ENCODE measurements around the gene CFAP45.

Gene CFAP45

DNA sequence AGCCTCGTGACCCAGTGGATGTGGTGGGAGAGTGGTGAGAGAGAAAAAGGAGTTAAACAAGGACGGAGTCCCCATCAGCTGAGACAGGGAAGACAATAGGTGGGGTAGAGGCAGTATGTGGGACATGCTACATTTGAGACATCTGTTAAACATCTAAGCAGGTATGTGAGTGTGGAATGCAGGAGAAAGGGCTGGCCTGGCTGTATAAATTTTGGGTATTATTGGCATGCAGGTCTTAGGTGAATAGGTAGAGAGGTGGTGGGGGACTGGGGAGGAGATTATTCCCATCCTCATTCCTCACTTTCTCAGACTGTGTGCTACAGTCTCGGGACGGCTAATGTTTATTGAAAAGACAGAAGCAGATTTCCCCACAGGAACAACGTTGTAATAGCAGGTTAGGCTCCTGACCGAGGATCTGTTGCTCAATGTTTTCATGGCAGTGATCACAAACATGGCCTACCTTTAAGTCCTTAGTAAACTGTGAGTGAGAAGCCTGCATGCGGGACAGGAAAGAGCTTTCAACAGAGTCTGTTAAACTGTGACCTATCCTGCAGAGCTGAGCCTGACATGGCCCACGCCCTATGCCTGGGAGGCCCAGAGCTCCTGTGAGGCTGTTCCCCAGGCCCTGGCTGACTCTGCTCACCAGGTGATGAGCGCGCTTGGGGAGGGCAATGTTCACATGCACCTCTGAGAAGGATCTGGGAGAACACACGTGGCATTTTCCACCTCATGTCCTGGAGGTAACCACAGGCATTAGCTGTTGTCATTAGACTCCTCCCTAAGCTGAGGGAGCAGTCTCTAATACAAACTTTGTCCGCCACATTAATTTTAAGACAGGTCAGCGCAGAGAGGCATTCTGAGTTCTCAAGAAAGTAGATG is 54.0 kb downstream of the CFAP45 start:
- DNase-seq = no peak

DNA sequence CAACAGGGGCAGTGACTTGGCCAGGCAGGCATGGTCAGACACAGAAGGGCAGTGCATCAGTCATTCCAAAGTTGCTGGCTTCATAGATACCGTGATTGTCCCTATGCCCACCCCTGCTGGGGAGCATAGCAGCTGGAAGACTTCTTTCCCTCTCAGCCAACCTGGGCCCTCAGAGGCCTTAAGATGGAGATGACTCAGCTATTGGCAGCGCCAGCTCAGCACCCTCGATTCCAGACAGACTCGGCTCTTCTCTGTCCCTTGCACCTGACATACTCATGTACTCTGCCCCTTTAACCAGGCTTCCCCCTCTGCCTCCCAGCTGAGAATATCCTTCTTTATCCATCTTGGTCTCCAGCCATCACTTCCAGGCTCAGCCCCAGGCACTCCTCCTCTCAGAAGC is 56.5 kb downstream of the CFAP45 start:
- DNase-seq = no peak

DNA sequence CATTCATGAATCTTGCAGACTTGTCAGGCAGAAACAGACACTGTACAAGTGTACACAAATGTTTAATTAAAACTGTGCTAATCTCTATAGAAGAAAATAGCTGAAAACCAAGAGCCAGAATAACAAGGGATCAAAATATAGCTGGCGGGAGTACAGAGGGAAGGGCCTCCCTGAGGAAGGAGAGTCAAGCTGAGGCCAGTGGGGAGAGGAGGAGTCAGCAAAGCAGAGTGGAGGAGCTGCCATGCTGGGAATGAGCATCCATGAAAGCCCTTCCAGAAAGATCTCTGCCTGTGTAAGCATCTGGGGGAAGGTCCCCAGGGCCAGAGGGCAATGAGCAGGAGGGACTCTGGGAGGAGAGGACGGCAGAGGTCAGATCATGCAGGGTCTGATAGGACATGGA is 58.2 kb downstream of the CFAP45 start:
- no peak for DNase-seq

DNA sequence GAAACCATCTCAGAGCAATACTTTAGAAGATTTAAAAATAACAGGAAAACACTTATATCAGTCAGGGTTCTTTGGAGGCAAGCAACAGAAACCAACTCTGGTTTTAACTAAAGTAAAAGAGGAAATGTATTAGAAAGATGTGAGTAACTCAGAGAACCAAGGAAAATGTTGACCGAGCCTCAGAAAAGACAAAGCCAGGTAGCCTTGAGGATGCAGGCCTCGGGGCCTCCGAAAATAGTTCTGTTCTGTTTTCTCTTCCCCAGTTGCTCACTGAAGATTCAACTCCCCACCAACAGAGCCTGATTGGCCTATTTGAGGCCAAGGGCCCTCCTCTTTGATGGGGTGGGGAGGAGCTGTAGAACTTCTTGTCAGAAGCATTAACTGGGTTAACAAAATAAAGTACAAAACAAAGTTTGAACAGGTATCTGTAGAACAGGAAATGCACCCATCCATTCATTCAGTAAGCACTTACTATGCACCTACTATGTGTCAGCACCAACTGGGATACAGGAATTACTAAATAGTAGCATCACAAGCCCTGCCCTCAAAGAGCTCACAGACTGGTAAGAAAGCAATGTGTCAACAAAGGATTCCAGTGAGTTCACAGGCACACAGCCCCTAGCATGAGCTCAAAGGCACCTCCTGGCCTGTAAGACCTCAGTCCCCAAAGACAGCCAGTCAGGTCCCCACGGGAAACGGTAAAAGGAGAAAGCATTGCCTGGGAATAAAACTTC is 60.7 kb downstream of the CFAP45 start:
- no peak for DNase-seq

DNA sequence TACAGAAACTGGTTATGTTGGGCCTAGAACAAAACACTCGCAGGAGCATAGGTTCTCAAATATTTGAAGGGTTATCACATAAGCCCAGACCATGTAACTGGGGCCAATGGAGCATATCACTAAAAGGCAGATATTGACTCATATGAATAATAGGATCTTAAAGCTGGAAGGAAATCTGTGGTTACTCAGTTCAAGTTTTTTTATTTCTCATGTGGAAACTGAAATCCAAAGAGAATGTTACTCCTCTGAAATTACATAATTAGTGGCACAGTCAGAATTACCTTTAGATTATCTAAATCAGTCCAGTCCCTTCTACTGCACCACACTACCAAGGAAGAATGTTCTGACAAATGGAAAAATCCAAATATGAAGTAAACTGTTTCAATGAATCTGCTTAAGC is 61.2 kb downstream of the CFAP45 start:
- no peak for DNase-seq

DNA sequence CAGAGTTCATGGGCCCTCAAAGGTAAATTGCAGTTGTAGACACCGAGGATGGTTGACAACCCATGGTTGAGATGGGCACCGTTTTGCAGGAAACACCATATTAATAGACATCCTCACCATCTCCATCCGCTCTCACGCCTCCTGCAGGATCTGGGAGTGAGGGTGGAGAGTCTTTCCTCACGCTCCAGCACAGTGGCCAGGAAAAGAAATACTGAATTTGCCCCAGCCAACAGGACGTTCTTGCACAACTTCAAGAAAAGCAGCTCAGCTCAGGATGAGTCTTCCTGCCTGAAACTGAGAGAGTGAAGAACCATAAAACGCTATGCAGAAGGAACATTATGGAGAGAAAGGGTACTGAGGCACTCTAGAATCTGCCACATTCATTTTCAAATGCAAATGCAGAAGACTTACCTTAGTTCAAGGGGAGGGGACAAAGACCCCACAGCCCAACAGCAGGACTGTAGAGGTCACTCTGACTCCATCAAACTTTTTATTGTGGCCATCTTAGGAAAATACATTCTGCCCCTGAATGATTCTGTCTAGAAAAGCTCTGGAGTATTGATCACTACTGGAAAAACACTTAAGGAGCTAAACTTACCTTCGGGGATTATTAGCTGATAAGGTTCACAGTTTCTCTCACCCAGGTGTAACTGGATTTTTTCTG is 64.0 kb downstream of the CFAP45 start:
- DNase-seq = no peak

DNA sequence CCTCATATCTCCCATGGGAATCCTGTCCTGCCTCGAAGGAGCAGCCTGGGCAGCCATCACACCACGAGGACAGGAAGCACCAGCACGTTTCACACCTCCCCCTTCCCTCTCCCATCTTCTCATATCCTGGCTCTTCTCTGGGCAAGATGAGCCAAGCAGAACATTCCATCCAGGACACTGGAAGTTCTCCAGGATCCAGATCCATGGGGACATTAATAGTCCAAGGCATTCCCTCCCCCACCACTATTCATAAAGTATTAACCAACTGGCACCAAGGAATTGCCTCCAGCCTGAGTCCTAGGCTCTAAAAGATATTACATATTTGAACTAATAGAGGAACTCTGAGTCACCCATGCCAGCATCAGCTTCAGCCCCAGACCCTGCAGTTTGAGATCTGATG is 64.6 kb downstream of the CFAP45 start:
- no peak for DNase-seq

DNA sequence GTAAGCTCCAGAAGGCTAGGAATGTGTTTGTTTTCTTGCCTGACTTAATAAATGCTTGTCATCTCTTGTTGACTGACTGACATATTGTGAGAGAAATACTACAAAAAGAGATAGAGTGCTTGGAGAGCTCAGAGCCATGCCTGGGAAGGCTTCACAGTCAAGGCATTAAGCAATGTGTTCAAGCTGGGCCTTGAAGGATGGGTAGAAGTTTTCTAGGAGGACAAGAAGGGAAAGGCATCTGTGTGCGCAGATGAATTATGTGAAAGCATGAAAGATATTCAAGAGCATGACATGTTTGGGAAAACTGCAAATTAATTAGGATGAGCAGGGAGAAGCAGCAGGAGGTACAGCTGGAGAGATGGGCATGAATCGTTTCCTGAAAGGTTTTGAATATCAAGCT is 67.7 kb downstream of the CFAP45 start:
- no peak for DNase-seq

DNA sequence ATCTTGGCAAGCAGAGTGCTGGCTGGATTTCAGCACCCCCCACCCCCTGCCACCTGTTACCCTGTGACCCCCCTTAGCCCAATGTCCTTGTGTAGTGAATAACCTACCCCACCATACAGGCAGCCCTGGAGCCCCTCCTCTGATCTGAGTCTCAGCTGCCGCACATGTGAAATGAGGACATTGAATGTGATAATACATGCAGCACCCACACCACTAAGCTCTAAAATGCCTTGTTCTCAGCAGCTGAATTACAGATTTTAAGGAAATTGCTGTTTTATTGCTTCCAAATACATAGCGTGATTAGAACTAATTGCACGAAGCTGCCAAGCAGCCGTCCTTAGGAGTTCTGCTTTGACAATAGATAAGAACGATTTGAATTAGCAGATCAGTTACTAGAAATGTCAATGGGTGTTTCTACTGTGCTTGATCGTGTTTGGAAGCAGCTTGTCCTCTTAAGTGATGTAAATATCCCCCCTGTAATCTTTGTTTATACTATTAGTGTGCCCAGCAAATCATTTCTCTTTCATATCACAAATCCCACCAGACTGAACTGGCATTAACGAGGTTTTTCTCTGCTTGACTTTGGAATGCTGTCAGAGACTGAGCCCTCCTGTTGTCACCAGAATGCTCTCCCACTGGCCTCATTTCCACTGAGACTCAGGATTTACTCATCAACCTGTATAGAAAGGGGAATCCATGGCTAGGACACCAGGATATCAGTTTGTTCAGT is 68.4 kb downstream of the CFAP45 start:
- no peak for DNase-seq

DNA sequence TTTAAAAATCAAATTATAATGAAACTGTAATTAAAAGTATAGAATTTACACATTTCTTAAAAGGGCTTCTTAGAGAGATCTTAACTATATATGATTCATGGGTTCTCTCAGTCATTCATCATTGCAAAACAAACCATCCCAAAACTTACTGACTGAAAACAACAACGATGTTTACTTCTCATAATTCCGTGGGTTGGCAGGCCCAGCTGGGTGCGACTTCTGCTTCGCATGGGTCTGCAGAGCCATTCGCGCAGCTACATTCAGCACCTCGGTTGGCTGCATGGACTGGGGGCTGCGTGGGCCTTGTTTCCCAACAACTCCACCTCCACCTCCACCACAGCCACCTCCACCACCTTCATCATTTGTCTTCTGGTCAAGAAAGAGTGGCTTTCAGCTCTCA is 69.2 kb downstream of the CFAP45 start:
- no peak for DNase-seq

DNA sequence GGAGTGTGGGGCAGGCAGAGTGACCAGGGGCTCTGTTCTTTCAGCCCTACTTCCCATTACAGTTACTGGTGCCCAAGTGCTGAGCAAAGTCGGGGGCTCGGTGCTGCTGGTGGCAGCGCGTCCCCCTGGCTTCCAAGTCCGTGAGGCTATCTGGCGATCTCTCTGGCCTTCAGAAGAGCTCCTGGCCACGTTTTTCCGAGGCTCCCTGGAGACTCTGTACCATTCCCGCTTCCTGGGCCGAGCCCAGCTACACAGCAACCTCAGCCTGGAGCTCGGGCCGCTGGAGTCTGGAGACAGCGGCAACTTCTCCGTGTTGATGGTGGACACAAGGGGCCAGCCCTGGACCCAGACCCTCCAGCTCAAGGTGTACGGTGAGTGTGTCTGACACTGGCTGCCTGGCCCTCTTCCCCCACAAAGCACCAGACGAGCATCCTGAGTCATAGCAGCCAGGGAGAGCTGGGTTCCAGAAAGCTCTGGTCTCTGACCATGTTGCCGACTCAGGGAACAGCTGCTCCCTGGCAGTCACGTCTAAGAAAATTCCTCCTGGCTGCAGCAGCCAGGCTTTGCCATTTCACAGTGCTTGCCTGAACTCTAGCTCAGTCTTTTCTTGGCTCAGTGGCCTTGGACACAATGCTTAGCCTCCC is 70.0 kb downstream of the CFAP45 start:
- no peak for DNase-seq

DNA sequence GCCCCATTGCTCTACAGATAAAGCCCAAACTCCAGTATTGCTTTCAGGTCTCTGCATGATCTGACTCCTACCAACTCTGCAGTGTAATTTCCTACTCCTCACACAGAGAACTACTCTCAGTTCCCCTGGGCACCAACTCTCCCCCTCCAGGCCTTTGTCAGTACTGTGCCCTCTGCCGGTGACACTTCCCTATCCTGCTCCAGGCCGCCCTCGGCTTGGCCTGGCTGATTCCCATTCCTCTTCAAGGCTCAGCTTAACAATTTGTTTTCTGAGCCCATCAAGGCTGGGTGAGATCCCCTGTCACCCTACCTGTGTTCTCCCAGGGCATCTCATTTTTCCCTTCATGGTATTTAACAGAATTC is 70.7 kb downstream of the CFAP45 start:
- no peak for DNase-seq

DNA sequence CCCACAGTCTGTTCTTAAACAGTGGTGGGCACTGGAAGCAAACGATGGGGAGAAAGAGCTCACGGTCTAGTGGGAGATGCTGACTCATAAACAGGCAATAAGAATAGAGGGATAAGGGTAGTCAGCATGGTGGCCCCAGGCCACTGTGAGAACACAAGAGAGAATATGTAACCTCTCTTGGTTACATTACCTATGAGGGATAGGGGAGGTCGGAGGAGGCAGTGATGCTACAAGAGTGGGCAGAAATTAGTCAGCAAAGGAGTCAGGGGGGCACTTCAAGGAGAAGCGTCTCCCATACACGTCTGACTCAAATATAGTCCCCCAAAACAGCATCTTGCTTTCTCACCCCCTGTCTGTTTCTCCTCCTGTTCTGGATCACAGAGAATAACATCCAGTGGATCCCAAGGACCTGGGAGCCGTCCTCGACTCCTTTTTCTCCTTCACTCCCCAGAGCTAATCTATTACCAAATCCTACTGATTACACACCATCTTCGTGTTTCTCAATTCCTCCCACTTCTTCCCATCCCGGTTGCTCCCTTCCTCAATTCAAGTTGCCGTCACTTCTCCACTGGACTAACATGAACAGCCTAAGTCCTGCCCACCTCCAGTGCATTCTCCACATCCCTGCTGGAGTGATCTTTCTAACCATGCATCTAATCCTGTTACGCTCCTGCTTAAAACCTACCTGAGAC is 71.2 kb downstream of the CFAP45 start:
- no peak for DNase-seq

DNA sequence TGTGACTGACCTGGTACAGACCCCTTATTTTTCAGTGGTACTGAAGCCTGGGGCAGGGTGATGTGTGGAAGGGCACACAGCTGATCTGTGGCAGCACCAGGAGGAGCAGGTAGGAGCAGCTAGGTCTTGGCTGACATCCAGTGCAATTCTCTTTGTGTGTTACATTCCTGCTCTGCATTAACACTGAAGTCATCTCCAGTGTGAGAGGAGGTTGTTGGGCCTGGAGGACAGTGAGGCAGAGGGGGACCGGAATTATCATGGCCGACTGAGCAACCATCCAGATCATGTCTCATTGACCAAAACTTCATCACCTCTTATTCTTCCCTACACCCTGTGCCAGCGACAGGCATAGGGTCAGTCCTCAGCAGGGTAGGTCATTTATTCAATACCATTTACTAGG is 71.8 kb downstream of the CFAP45 start:
- DNase-seq = no peak

DNA sequence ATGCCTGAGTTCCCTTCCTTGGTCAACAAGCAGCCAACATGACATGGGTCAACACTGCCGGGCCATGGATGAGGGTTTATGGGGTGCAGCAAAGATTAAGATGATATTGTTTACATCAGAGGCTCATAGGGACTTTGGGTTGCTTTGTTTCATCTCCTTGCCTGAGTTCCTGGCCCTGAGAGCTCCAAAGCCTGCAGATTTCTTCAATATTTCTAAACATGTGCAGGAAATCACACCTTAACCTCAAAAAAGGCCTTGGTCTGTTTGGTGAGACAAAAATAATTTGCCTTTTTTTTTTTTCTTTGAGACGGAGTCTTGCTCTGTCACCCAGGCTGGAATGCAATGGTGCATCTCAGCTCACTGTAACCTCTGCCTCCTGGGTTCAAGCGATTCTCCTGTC is 72.4 kb downstream of the CFAP45 start:
- DNase-seq = no peak

DNA sequence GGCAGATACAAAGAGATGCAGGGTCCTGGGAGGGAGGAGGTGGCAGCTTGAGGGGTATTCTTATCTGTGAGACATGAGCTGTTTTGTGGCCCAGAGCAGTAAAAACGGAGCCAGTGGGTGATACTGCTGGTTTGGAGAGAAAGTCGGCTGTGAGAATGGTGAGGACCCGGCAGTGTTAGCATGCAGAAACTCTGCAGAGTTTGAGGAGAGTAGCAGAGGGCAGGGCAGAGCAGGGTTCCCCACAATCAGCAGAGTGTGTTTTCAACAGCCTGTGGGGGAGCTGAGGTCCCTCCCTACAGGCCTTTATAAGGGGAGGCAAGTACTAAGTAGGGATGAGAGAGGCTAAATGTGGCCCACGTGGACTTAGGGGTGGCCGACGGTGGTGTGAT is 72.9 kb downstream of the CFAP45 start:
- DNase-seq = no peak

DNA sequence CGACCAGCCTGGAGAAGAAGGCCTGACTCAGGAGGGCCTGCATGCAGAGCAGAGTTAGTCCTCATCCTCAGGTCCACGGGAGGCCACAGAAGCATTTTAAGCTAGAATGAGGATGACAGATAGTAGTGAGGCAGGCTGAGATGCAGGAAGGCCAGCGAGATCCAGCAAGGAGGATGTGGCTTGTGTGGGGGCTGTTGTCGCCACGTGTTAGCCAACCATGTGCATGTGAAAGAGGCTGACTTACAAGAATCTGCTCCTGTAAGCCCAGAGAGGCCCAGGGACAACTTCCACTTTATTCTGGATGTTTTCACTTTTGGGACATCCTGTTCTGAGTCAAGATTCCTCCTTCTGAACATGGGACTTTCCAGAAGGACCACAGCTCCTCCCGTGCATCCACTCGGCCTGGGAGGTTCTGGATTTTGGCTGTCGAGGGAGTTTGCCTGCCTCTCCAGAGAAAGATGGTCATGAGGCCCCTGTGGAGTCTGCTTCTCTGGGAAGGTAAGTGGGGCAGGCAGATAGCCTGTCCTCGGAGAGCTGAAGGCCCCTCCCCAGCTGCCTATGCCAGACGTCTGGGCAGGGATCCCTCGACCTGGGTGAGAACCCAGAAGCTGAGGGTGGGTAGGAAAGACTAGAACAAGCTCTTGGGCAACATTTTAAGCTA is 73.4 kb downstream of the CFAP45 start, which contains the start of gene SLAMF8:
TSS of gene SLAMF8 (plus strand) at position 433 of the 661 bp plus-strand sequence. CDS start at position 459, 26 bp downstream.
- DNase-seq = peak; percentile 30

DNA sequence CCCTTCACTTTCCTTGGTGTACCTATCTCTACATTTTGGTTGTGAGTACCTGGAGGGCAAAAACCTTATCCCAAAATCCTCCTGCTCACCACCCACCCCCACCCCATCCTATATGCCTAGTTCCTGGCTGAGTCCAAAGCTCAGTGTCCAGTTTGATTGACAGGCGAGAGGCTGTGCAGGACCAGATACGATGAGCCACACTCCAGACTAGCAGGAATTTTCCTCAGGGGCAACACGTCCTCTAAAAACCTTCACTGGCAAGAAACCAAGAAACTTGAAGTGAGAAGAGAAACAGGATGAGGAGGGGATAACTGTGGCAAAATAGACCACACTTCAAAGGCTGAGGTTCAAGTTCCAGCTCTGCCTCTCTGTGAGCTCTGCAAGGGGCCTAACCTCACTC is 74.4 kb downstream of the CFAP45 start:
- no peak for DNase-seq

DNA sequence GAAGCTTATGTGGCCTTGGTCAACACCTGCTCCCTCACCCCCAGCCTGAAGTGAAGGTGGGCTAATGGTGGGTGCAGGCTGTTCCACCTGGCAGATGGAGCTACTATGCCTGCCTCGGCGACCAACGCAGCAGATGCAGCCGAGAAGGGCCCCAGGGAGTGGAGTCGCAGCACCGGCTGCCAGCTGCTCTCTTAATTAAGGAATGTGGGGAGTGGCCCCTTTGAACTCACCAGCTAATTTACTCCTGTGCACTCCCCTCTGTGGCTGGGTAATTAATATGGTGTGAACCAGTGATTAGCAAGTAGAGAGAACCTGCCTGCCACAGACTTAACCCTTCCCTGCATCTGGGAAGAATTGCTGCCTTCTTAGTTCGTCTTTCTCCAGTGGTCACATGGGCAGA is 76.6 kb downstream of the CFAP45 start:
- no peak for DNase-seq

Data from activated T-cell treated with anti-CD3 and anti-CD28 coated beads, Interleukin-2, amount 50 U/mL, for 1 hour (primary cell).